Naive B cell (primary cell): ENCODE measurements around the gene TMEM80. TPM values are rescaled to one million over a fixed set of nuclear protein-coding genes. Genes with fewer than 3 reads are reported as not detected.

Experiments used
- ATAC-seq, 2 donors: fragments of 150-1000 bp; cut with Tn5 transposase; 2 replicates each; pipeline ENCODE4 v1.10.0; 2021; ENCODE audit warnings: low read depth in 2 of 2, mild to moderate bottlenecking in 2 of 2, moderate library complexity in 2 of 2
- DNase-seq: peaks from one replicate; pipeline ENCODE4 v3.0.0; 2022
- H3K27ac Mint-ChIP-seq, 6 donors: one replicate each; pipeline ENCODE4 v1.8.0; 2020 to 2022; ENCODE audit warnings: mild to moderate bottlenecking in 6 of 6, mixed read lengths in 6 of 6, moderate library complexity in 5 of 6, inconsistent platforms in 2 of 6
- H3K27me3 Mint-ChIP-seq, 3 donors: one replicate each; pipeline ENCODE4 v1.8.0; 2021 to 2022; ENCODE audit warnings: mixed read lengths in 3 of 3, mild to moderate bottlenecking in 1 of 3
- H3K36me3 Mint-ChIP-seq, 2 donors: one replicate each; pipeline ENCODE4 v1.8.0; 2020 to 2022; ENCODE audit warnings: mixed read lengths in 2 of 2, inconsistent platforms in 1 of 2, mild to moderate bottlenecking in 1 of 2
- H3K4me1 Mint-ChIP-seq, 3 donors: one replicate each; pipeline ENCODE4 v1.8.0; 2020 to 2022; ENCODE audit warnings: mixed read lengths in 3 of 3, inconsistent platforms in 1 of 3, mild to moderate bottlenecking in 1 of 3, moderate library complexity in 1 of 3
- H3K4me3 Mint-ChIP-seq, 8 donors: one replicate each; pipeline ENCODE4 v1.8.0; 2020 to 2022; ENCODE audit warnings: mild to moderate bottlenecking in 8 of 8, mixed read lengths in 8 of 8, moderate library complexity in 8 of 8, inconsistent platforms in 2 of 8
- H3K9me3 Mint-ChIP-seq, 7 donors: one replicate each; pipeline ENCODE4 v1.8.0; 2020 to 2022; ENCODE audit warnings: mixed read lengths in 7 of 7, mild to moderate bottlenecking in 5 of 7, inconsistent platforms in 2 of 7, moderate library complexity in 1 of 7
- polyA plus RNA-seq, 6 donors: library from polyadenylated mRNA; unstranded; fragments of 300-500 nt; fragmentation: Illumina TruSeq; gene quantifications; one replicate each; pipeline ENCODE4 v1.2.3, GENCODE V29; 2021; ENCODE audit warnings: low read depth in 6 of 6

TMEM80 gene
- polyA plus RNA-seq, 6 donors from 2014 or later: 31.5 to 41.0 (median 36.6) TPM

DNA sequence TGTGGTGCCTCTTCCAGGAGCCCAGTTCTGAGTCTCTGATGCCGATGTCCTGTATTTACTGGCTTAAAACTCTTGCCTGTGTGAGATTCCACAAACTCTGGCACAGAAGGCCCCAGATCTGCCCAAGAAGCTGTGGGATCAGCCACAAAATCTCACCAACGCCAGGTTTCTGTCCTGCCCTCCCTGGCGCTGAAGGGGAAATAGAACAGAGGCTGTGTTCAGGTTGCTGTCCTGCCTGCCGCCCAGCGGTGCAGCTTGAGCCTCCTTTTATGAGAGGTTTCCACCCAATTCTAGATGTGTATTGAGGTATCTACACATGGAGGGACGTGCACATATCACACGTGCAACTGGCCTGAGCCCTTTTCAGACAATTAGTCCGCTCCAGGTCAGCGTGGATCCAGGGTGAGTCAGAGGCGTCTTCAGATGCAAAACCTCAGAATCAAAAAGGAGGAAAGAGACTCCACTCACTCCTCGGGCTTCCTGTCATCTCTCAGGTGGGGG, 2.2 kb downstream of the TMEM80 start:
- ATAC-seq (no peak), DNase-seq (no peak)
- Mint-ChIP-seq H3K4me1 (peaks cover 21 to 35% (median 26%) of the 10 kb centered on the region in 3 donors), H3K27ac (peak overlapping the region; percentile 52 to 98 (median 58)), H3K4me3 (peak overlapping the region in 5 of 8 donors; percentile 23 to 98 (median 43)), H3K27me3 (no peaks in the 10 kb centered on the region), H3K36me3 (no peaks in the 10 kb centered on the region), H3K9me3 (no peaks in the 10 kb centered on the region)

- Mint-ChIP-seq H3K27ac (peak overlapping the region in 4 of 6 donors; percentile 38 to 94 (median 60)), H3K9me3 (no peaks in the 10 kb centered on the region), H3K4me1 (peaks cover 14 to 28% (median 19%) of the 10 kb centered on the region in 3 donors), H3K27me3 (no peaks in the 10 kb centered on the region), H3K36me3 (no peaks in the 10 kb centered on the region), H3K4me3 (peak overlapping the region in 2 of 8 donors; percentile 22 to 98)
- ATAC-seq (no peak), DNase-seq (no peak)
Measured at GRCh38 chr11:698493-699115, 3.0 kb downstream of the TMEM80 start.

DNA sequence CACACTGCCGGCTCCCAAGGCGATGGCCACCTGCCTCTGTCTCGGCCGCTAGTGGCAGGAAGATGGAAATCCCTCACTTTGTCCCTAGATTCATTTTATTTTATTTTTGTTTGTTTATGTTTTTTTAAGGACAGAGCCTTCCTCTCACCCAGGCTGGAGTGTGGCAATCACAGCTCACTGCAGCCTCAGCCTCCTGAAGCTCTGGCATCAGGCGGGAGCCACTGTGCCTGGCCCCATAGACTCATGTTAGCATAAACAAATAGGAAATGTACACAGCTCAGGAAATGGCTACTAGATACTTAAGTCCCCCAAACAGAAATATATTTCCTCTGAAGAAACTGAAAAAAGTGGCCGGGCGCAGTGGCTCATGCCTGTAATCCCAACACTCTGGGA, 3.5 kb downstream of the TMEM80 start:
- no peak overlapping the region for H3K4me3 Mint-ChIP-seq
- no peaks in the 10 kb centered on the region for H3K36me3 Mint-ChIP-seq
- DNase-seq (no peak), ATAC-seq (no peak)
- H3K27ac Mint-ChIP-seq: peak overlapping the region in 2 of 6 donors; percentile 19 to 38
- H3K27me3 Mint-ChIP-seq: no peaks in the 10 kb centered on the region
- peaks cover 8 to 26% (median 15%) of the 10 kb centered on the region in 3 donors for H3K4me1 Mint-ChIP-seq
- H3K9me3 Mint-ChIP-seq: no peaks in the 10 kb centered on the region

GRCh38 chr11:699753-700152, 4.1 kb downstream of the TMEM80 start:
- H3K27me3 Mint-ChIP-seq: no peaks in the 10 kb centered on the region
- H3K9me3 Mint-ChIP-seq: no peaks in the 10 kb centered on the region
- no peak overlapping the region for H3K4me3 Mint-ChIP-seq
- no peak for DNase-seq
- peaks cover 7 to 26% (median 15%) of the 10 kb centered on the region in 3 donors for H3K4me1 Mint-ChIP-seq
- peak overlapping the region in 2 of 6 donors; percentile 38 to 67 for H3K27ac Mint-ChIP-seq
- ATAC-seq: no peak
- H3K36me3 Mint-ChIP-seq: no peaks in the 10 kb centered on the region

DNA sequence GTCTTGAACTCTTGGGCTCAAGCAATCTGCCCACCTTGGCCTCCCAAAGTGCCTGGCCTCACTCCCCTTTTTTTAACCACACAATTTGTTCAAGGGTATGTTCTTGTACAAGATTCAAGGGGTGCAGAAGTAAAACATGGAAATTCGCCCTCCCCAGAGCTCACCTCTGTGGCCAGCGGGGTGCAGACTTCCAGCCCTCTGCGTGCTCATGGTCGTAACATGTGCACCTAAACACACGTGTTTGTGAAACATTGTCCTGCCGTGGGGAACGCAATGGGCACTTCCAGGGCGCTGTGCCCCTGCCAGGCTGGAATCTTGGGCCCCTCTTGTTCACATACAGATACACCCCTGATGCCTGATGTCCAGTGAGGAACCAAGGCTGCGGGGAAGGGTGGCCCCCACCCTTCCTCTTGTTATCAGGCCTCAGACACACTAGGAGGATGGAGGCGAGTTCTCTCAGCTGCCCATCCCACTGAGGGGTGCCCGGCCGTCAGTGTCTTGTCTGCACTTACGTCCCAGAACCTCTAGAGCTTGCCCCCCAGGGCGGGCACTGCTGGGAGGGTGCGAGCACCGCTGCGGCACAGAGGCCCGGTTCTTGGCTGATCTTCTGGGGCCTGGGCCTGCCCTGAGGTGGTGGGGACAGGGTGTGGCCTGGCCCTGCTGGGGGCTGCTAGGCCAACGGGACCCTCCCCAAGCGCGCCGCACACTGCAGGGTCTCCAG, 6.3 kb downstream of the TMEM80 start:
- H3K27me3 Mint-ChIP-seq: peaks cover 0 to 5% (median 1%) of the 10 kb centered on the region in 3 donors
- no peak for DNase-seq
- H3K4me3 Mint-ChIP-seq: no peak overlapping the region
- H3K4me1 Mint-ChIP-seq: peaks cover 10 to 21% (median 18%) of the 10 kb centered on the region in 3 donors
- H3K9me3 Mint-ChIP-seq: no peaks in the 10 kb centered on the region
- no peak for ATAC-seq
- no peaks in the 10 kb centered on the region for H3K36me3 Mint-ChIP-seq
- no peak overlapping the region for H3K27ac Mint-ChIP-seq

- Mint-ChIP-seq H3K27me3 (peaks cover 0 to 13% (median 10%) of the 10 kb centered on the region in 3 donors), H3K36me3 (no peaks in the 10 kb centered on the region), H3K27ac (no peak overlapping the region), H3K4me3 (no peak overlapping the region), H3K9me3 (no peaks in the 10 kb centered on the region), H3K4me1 (peaks cover 8 to 18% (median 15%) of the 10 kb centered on the region in 3 donors)
- ATAC-seq (no peak), DNase-seq (no peak)
Measured at GRCh38 chr11:702462-703461, 7.1 kb downstream of the TMEM80 start.

DNA sequence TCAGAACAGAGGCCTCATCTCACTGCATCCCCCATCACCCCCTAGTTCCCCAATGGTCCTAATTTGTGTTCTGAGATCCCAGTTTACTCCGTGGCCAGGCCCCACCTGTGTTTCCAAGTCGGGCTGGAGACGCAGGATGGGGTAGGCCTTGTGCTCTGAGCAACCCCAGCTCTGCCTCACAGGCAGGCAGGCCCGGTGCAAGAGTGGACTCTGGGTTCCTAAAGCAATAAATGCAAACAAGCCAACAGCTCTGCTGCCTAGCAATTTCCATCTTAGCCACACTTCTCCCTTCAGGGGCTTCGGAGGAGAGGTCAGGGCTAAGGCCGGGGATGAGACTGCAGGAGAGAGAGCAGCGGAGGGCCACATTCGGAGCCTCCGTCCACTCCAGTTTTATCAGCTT, 7.9 kb downstream of the TMEM80 start:
- H3K27ac Mint-ChIP-seq: no peak overlapping the region
- DNase-seq (no peak), ATAC-seq (no peak)
- no peaks in the 10 kb centered on the region for H3K9me3 Mint-ChIP-seq
- H3K4me1 Mint-ChIP-seq: peaks cover 8 to 14% (median 10%) of the 10 kb centered on the region in 3 donors
- no peak overlapping the region for H3K4me3 Mint-ChIP-seq
- H3K27me3 Mint-ChIP-seq: peaks cover 0 to 18% (median 12%) of the 10 kb centered on the region in 3 donors
- H3K36me3 Mint-ChIP-seq: no peaks in the 10 kb centered on the region

- ATAC-seq: no peak
- Mint-ChIP-seq H3K36me3 (no peaks in the 10 kb centered on the region), H3K4me1 (peaks cover 8 to 14% (median 8%) of the 10 kb centered on the region in 3 donors), H3K9me3 (no peaks in the 10 kb centered on the region), H3K27me3 (peaks cover 0 to 18% (median 12%) of the 10 kb centered on the region in 3 donors), H3K27ac (no peak overlapping the region), H3K4me3 (no peak overlapping the region)
- no peak for DNase-seq
Measured at GRCh38 chr11:704228-704674, 8.6 kb downstream of the TMEM80 start.

DNA sequence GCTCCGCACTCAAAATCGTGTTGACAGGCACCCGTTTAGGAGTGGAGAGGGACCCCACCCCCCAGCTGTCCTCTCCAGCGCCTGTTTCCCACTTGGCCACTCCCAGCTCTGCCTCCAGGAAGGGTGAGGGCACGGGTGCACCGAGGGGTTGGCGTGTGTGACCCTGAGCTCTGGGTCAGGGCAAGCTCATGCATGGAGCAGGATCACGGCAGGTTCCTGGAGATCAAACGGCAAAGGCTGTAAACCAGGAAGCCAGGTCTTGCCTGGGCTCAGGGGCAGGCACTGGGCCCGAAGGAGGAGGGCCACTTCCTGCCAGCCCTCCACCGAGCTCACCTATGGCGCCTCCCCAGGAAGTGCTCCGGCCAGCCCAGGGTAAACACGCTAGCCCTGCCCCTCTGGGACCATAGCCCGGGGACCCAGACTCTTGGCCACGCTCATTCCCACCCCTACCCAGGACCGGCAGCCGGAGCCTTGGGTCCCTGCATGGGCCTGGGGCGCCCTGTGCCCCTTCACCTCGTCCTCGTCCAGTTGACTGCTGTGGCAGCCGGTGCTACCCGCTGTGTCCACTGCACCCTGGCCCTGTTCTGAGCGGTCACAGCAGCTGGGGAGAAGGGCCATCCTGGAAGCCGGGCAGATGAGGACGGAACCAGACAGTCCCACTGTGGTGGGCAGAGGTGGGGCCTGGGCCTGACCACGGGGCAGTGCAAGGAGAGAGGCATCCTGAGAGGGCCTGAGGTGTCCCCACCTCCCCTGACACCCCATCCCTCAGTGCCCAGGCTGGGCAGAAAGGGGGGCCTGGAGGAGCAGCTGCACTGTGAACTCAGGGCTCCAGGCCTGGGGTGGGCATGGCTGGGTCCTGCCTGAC, 9.4 kb downstream of the TMEM80 start:
- no peaks in the 10 kb centered on the region for H3K9me3 Mint-ChIP-seq

DNA sequence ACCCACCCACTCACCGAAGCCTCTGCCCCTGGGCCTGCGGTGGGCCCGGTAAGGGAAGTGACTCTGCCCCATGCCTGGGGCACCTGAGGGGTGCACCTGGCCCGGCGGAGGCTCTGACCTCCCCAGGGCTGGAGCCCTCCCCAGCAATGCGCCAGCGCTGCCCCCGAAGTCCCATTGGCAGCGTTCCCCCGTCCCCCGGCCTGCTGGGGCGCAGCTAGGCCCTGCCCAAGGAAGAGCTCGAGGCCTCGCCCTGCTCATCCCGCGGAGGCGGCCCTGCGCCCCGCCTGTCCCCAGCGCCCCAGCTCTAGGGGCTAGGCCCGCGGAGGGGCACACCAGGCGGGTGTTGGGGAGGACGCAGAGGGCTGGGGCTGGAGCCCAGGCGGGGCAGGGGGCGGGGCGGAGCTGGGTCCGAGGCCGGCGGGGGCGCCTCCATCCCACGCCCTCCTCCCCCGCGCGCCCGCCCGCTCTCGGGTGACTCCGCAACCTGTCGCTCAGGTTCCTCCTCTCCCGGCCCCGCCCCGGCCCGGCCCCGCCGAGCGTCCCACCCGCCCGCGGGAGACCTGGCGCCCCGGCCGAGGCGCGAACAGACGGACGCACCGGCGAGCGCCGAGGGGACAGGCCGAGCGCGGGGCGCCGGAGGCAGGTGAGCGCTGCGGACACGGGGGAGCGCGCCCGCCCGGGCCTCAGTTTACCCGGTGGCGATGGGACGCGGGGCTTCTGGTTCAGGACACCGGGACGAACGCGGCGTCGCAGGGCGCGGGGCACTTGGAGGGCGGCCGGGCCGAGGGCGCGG, 10.2 kb downstream of the TMEM80 start, which contains the start of gene EPS8L2:
EPS8L2 (plus strand) TSS at position 586 of the 793 bp plus-strand sequence. CDS start 3,177 bp downstream, outside the sequence.
- H3K4me3 Mint-ChIP-seq: peak within 1 kb of the TSS in 5 of 8 donors; percentile 5 to 79 (median 57)
- peaks cover 0 to 32% (median 25%) of the 10 kb centered on the region in 3 donors for H3K27me3 Mint-ChIP-seq
- no peaks in the 10 kb centered on the region for H3K36me3 Mint-ChIP-seq
- no peak for DNase-seq
- no peaks in the 10 kb centered on the region for H3K9me3 Mint-ChIP-seq
- H3K4me1 Mint-ChIP-seq: peaks cover 11 to 19% (median 13%) of the 10 kb centered on the region in 3 donors
- ATAC-seq: peak; percentile 59 to 60
- peak within 1 kb of the TSS in 1 of 6 donors; percentile 34 for H3K27ac Mint-ChIP-seq

More for the DNA sequence above, 9.4 kb downstream of the TMEM80 start:
- Mint-ChIP-seq H3K27ac (peak overlapping the region in 1 of 6 donors; percentile 34), H3K4me1 (peaks cover 6 to 14% (median 8%) of the 10 kb centered on the region in 3 donors), H3K27me3 (peaks cover 0 to 24% (median 17%) of the 10 kb centered on the region in 3 donors), H3K4me3 (peak overlapping the region in 2 of 8 donors; percentile 57 to 70), H3K36me3 (no peaks in the 10 kb centered on the region)
- ATAC-seq (no peak), DNase-seq (no peak)

GRCh38 chr11:706439-706956, 10.9 kb downstream of the TMEM80 start:
- H3K4me3 Mint-ChIP-seq: peak overlapping the region in 1 of 8 donors; percentile 79
- ATAC-seq: no peak

More at GRCh38 chr11:706439-706956, 10.9 kb downstream of the TMEM80 start:
- Mint-ChIP-seq H3K27me3 (peaks cover 6 to 39% (median 32%) of the 10 kb centered on the region in 3 donors), H3K27ac (no peak overlapping the region), H3K4me1 (peaks cover 13 to 25% (median 16%) of the 10 kb centered on the region in 3 donors), H3K9me3 (no peaks in the 10 kb centered on the region), H3K36me3 (no peaks in the 10 kb centered on the region)
- no peak for DNase-seq
